ENCODE results near the gene FMN1.

FMN1 gene

GRCh38 chr15:32877252-32878019 lies 317.1 kb downstream of the FMN1 start:
- TF ChIP-seq FOXP2 (optimal IDR thresholded peaks at IDR 0.05; ENCODE audit: control extremely low read depth, extremely low read length, insufficient read depth) (no peak), POLR2AphosphoS5 (IDR thresholded peaks at IDR 0.05; ENCODE audit: borderline replicate concordance, low read depth, low read length) (no peak), EZH2 (IDR thresholded peaks at IDR 0.05) (no peak)
- DNase-seq (ENCODE audit: low read depth, low spot score) = no peak
- no peak overlapping the region for H3K9ac ChIP-seq (ENCODE audit: insufficient read length)
- H3K9me3 ChIP-seq (ENCODE audit: low read depth, low read length) = no peaks in the 10 kb centered on the region
- H3K4me3 ChIP-seq = no peak overlapping the region
- H3K36me3 ChIP-seq (ENCODE audit: insufficient read depth, low read length) = no peaks in the 10 kb centered on the region
- H3K27ac ChIP-seq = no peak overlapping the region

DNA sequence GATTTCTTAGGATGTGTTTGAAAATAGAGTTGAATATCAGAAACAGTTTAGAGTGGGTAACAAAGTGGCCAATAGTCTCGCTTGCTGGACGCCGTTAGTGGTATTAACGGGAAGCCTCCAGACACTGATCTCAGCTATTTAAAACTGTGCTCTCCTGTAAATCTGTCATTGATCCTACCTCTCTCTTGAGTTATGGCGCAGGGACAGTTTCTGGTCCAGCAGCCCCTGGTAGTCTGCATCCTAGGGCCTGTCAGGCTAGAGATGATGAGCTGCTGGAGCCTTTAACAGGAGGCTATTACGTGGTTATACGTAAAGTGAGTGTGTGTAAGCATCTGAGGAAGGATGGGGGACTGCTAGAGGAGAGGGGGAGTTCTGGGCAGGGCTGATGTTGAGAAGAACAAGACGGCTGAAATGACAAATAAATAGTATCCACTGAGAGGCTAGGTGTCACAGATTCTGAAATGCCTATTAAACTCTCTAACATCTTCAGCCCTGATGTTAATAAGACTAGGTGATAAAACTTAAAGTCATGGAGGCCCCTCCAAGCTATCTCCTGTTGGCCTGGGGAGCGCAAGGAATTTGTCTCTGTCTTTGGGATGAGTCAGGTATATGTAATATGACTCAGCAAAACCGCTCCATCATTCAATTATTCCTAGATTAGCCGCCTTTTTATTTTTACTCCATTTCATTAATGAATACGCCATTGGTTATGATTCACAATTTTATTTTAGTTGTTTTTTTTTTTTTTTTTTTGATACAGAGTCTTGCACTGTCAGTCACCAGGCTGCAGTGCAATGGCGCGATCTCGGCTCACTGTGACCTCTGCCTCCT lies 321.0 kb downstream of the FMN1 start:
- no peak for DNase-seq (ENCODE audit: low read depth, low spot score)
- Histone ChIP-seq H3K9ac (ENCODE audit: insufficient read length) (no peak overlapping the region), H3K4me3 (no peak overlapping the region), H3K27ac (no peak overlapping the region), H3K36me3 (ENCODE audit: insufficient read depth, low read length) (no peaks in the 10 kb centered on the region), H3K9me3 (ENCODE audit: low read depth, low read length) (no peaks in the 10 kb centered on the region)
- TF ChIP-seq FOXP2 (optimal IDR thresholded peaks at IDR 0.05; ENCODE audit: control extremely low read depth, extremely low read length, insufficient read depth) = no peak
- TF ChIP-seq EZH2 (IDR thresholded peaks at IDR 0.05) = no peak
- no peak for TF ChIP-seq POLR2AphosphoS5 (IDR thresholded peaks at IDR 0.05; ENCODE audit: borderline replicate concordance, low read depth, low read length)

DNA sequence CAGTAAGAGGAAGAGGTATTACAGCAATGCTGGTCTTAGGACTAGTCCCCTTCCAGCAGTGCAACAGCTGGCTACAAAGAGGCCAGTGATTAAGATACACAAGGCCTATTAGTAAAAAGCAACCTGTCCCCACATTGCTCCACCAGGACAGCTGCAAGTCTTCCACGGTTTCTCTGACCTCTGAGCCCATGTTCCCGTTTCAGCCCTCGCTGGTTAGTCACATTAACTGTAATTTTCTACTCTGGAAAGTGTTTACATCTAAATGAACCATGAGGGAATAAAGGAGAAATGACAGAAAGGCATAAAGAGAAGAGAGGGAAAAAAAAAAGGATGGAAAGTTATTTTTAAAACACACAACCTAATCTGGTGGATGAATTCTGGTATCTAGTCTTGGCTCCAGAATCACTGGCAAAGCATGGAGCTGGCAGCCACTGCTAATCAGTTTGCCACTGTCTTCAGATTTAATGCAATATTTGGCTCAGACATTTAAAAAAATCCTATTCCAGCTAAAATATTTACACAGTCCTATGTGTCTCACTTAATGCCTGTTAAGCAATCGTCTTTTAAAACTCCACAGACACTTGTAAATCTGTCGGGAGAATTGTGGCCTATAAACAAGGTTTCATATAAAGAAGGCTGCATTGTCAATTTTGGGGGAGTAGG lies 321.8 kb downstream of the FMN1 start:
- no peak overlapping the region for H3K4me3 ChIP-seq
- H3K36me3 ChIP-seq (ENCODE audit: insufficient read depth, low read length) = no peaks in the 10 kb centered on the region
- no peak overlapping the region for H3K9ac ChIP-seq (ENCODE audit: insufficient read length)
- TF ChIP-seq EZH2 (IDR thresholded peaks at IDR 0.05) (no peak), POLR2AphosphoS5 (IDR thresholded peaks at IDR 0.05; ENCODE audit: borderline replicate concordance, low read depth, low read length) (no peak), FOXP2 (optimal IDR thresholded peaks at IDR 0.05; ENCODE audit: control extremely low read depth, extremely low read length, insufficient read depth) (no peak)
- H3K9me3 ChIP-seq (ENCODE audit: low read depth, low read length) = no peaks in the 10 kb centered on the region
- no peak for DNase-seq (ENCODE audit: low read depth, low spot score)
- no peak overlapping the region for H3K27ac ChIP-seq

DNA sequence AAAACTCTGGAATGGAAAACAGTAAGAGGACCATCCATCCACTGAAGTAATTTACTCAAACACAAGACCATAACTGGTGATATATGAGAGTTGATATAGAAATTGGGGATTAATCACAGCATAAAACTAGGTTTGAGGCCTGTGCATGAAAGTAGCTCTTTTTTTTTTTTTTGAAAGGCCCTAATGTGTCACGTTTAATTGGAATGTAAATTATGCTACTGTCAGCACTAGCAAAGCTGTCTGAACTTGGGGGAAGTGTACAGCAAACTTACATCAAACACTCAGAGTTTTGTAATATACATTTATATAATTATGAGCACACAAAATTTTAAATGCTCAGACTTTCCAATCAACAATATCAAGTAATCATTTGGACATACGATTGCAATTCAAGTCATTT lies 322.6 kb downstream of the FMN1 start:
- no peak overlapping the region for H3K27ac ChIP-seq
- H3K9me3 ChIP-seq (ENCODE audit: low read depth, low read length) = no peaks in the 10 kb centered on the region
- H3K4me3 ChIP-seq = no peak overlapping the region
- H3K36me3 ChIP-seq (ENCODE audit: insufficient read depth, low read length) = no peaks in the 10 kb centered on the region
- DNase-seq (ENCODE audit: low read depth, low spot score) = no peak
- no peak overlapping the region for H3K9ac ChIP-seq (ENCODE audit: insufficient read length)
- TF ChIP-seq EZH2 (IDR thresholded peaks at IDR 0.05) = no peak
- no peak for TF ChIP-seq FOXP2 (optimal IDR thresholded peaks at IDR 0.05; ENCODE audit: control extremely low read depth, extremely low read length, insufficient read depth)
- no peak for TF ChIP-seq POLR2AphosphoS5 (IDR thresholded peaks at IDR 0.05; ENCODE audit: borderline replicate concordance, low read depth, low read length)

GRCh38 chr15:32870240-32871033 lies 324.1 kb downstream of the FMN1 start:
- TF ChIP-seq POLR2AphosphoS5 (IDR thresholded peaks at IDR 0.05; ENCODE audit: borderline replicate concordance, low read depth, low read length) (no peak), EZH2 (IDR thresholded peaks at IDR 0.05) (no peak), FOXP2 (optimal IDR thresholded peaks at IDR 0.05; ENCODE audit: control extremely low read depth, extremely low read length, insufficient read depth) (no peak)
- no peak for DNase-seq (ENCODE audit: low read depth, low spot score)
- H3K9me3 ChIP-seq (ENCODE audit: low read depth, low read length) = no peaks in the 10 kb centered on the region
- H3K36me3 ChIP-seq (ENCODE audit: insufficient read depth, low read length) = no peaks in the 10 kb centered on the region
- H3K4me3 ChIP-seq = no peak overlapping the region
- no peak overlapping the region for H3K27ac ChIP-seq
- no peak overlapping the region for H3K9ac ChIP-seq (ENCODE audit: insufficient read length)

- no peak for DNase-seq (ENCODE audit: low read depth, low spot score)
- TF ChIP-seq FOXP2 (optimal IDR thresholded peaks at IDR 0.05; ENCODE audit: control extremely low read depth, extremely low read length, insufficient read depth) (no peak), EZH2 (IDR thresholded peaks at IDR 0.05) (no peak), POLR2AphosphoS5 (IDR thresholded peaks at IDR 0.05; ENCODE audit: borderline replicate concordance, low read depth, low read length) (no peak)
- no peak overlapping the region for H3K4me3 ChIP-seq
- no peak overlapping the region for H3K9ac ChIP-seq (ENCODE audit: insufficient read length)
- no peaks in the 10 kb centered on the region for H3K36me3 ChIP-seq (ENCODE audit: insufficient read depth, low read length)
- no peaks in the 10 kb centered on the region for H3K9me3 ChIP-seq (ENCODE audit: low read depth, low read length)
- H3K27ac ChIP-seq = no peak overlapping the region
These were observed 324.7 kb downstream of the FMN1 start for GRCh38 chr15:32869776-32870175.

GRCh38 chr15:32867313-32867626 lies 327.2 kb downstream of the FMN1 start:
- Histone ChIP-seq H3K9ac (ENCODE audit: insufficient read length) (no peak overlapping the region), H3K27ac (no peak overlapping the region), H3K4me3 (no peak overlapping the region), H3K36me3 (ENCODE audit: insufficient read depth, low read length) (no peaks in the 10 kb centered on the region), H3K9me3 (ENCODE audit: low read depth, low read length) (no peaks in the 10 kb centered on the region)
- DNase-seq (ENCODE audit: low read depth, low spot score) = no peak
- TF ChIP-seq EZH2 (IDR thresholded peaks at IDR 0.05) (no peak), FOXP2 (optimal IDR thresholded peaks at IDR 0.05; ENCODE audit: control extremely low read depth, extremely low read length, insufficient read depth) (no peak), POLR2AphosphoS5 (IDR thresholded peaks at IDR 0.05; ENCODE audit: borderline replicate concordance, low read depth, low read length) (no peak)

Measured in SK-N-MC (cell line).